Neural cell (in vitro differentiated cells): ENCODE results near the gene CCL17.

Source experiments
- CTCF ChIP-seq: fragments of 450-650 bp; IDR thresholded peaks from 2 replicates; pipeline ENCODE4 v1.5.1; 2014; ENCODE audit warnings: antibody characterized with exemption, mild to moderate bottlenecking, moderate library complexity; ENCODE audit not compliant: poor library complexity, severe bottlenecking
- EP300 ChIP-seq: fragments of 450-650 bp; conservative IDR thresholded peaks from 2 replicates; pipeline ENCODE4 v1.6.1; 2014; ENCODE audit warnings: antibody characterized with exemption, mild to moderate bottlenecking, moderate library complexity; ENCODE audit not compliant: poor library complexity, severe bottlenecking

- TF ChIP-seq CTCF (no peak), EP300 (no peak)
Observed at GRCh38 chr16:57407521-57408353, 3.2 kb downstream of the CCL17 start.
